ENCODE results near the gene HTT. TPM values are rescaled to one million over a fixed set of nuclear protein-coding genes. Genes with fewer than 3 reads are reported as not detected.

The HTT gene
- total RNA-seq, 1 donor from 2014 or later, result 38.5 TPM

GRCh38 chr4:3118312-3118711 is 43.8 kb downstream of the HTT start:
- Mint-ChIP-seq H3K36me3 (ENCODE audit: low read depth) (peaks cover 19% of the 10 kb centered on the region), H3K4me3 (ENCODE audit: unreplicated experiment) (no peak overlapping the region), H3K27me3 (ENCODE audit: low read depth) (no peaks in the 10 kb centered on the region), H3K9me3 (ENCODE audit: low read depth) (no peaks in the 10 kb centered on the region), H3K4me1 (ENCODE audit: low read depth) (peaks cover 22% of the 10 kb centered on the region), H3K27ac (ENCODE audit: unreplicated experiment) (no peak overlapping the region)
- no peak for DNase-seq (ENCODE audit: low spot score)
- TF ChIP-seq CTCF (IDR thresholded peaks at IDR 0.05), result no peak

GRCh38 chr4:3119464-3119863 is 45.0 kb downstream of the HTT start:
- DNase-seq (ENCODE audit: low spot score), result no peak
- Mint-ChIP-seq H3K36me3 (ENCODE audit: low read depth) (peaks cover 19% of the 10 kb centered on the region), H3K4me3 (ENCODE audit: unreplicated experiment) (no peak overlapping the region), H3K27ac (ENCODE audit: unreplicated experiment) (no peak overlapping the region), H3K4me1 (ENCODE audit: low read depth) (peaks cover 32% of the 10 kb centered on the region), H3K27me3 (ENCODE audit: low read depth) (no peaks in the 10 kb centered on the region), H3K9me3 (ENCODE audit: low read depth) (no peaks in the 10 kb centered on the region)
- no peak for TF ChIP-seq CTCF (IDR thresholded peaks at IDR 0.05)

GRCh38 chr4:3121110-3121509 is 46.6 kb downstream of the HTT start:
- TF ChIP-seq CTCF (IDR thresholded peaks at IDR 0.05), result no peak
- Mint-ChIP-seq H3K27me3 (ENCODE audit: low read depth) (no peaks in the 10 kb centered on the region), H3K4me3 (ENCODE audit: unreplicated experiment) (no peak overlapping the region), H3K4me1 (ENCODE audit: low read depth) (peaks cover 29% of the 10 kb centered on the region), H3K9me3 (ENCODE audit: low read depth) (no peaks in the 10 kb centered on the region), H3K36me3 (ENCODE audit: low read depth) (peaks cover 9% of the 10 kb centered on the region), H3K27ac (ENCODE audit: unreplicated experiment) (peak overlapping the region; percentile 4)
- DNase-seq (ENCODE audit: low spot score), result no peak

GRCh38 chr4:3121596-3121995 is 47.1 kb downstream of the HTT start:
- Mint-ChIP-seq H3K27ac (ENCODE audit: unreplicated experiment) (peak overlapping the region; percentile 96), H3K4me3 (ENCODE audit: unreplicated experiment) (no peak overlapping the region), H3K27me3 (ENCODE audit: low read depth) (no peaks in the 10 kb centered on the region), H3K36me3 (ENCODE audit: low read depth) (peaks cover 6% of the 10 kb centered on the region), H3K9me3 (ENCODE audit: low read depth) (no peaks in the 10 kb centered on the region), H3K4me1 (ENCODE audit: low read depth) (peaks cover 29% of the 10 kb centered on the region)
- DNase-seq (ENCODE audit: low spot score), result no peak
- no peak for TF ChIP-seq CTCF (IDR thresholded peaks at IDR 0.05)

GRCh38 chr4:3122081-3122563 is 47.6 kb downstream of the HTT start:
- H3K36me3 Mint-ChIP-seq (ENCODE audit: low read depth), result peaks cover 8% of the 10 kb centered on the region
- peak overlapping the region; percentile 96 for H3K27ac Mint-ChIP-seq (ENCODE audit: unreplicated experiment)
- TF ChIP-seq CTCF (IDR thresholded peaks at IDR 0.05), result no peak
- H3K4me3 Mint-ChIP-seq (ENCODE audit: unreplicated experiment), result peak overlapping the region; percentile 37
- peaks cover 29% of the 10 kb centered on the region for H3K4me1 Mint-ChIP-seq (ENCODE audit: low read depth)
- no peaks in the 10 kb centered on the region for H3K9me3 Mint-ChIP-seq (ENCODE audit: low read depth)
- DNase-seq (ENCODE audit: low spot score), result no peak
- H3K27me3 Mint-ChIP-seq (ENCODE audit: low read depth), result no peaks in the 10 kb centered on the region

Measured in chondrocyte (in vitro differentiated cells).